ENCODE results near the gene AP1AR.
"Not testable (repeated sequence)": the region's sequence is repeated elsewhere in the genome, so short reads cannot be mapped to it uniquely, and the experiment has no call there.

Gene AP1AR, protein sequence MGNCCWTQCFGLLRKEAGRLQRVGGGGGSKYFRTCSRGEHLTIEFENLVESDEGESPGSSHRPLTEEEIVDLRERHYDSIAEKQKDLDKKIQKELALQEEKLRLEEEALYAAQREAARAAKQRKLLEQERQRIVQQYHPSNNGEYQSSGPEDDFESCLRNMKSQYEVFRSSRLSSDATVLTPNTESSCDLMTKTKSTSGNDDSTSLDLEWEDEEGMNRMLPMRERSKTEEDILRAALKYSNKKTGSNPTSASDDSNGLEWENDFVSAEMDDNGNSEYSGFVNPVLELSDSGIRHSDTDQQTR

DNA sequence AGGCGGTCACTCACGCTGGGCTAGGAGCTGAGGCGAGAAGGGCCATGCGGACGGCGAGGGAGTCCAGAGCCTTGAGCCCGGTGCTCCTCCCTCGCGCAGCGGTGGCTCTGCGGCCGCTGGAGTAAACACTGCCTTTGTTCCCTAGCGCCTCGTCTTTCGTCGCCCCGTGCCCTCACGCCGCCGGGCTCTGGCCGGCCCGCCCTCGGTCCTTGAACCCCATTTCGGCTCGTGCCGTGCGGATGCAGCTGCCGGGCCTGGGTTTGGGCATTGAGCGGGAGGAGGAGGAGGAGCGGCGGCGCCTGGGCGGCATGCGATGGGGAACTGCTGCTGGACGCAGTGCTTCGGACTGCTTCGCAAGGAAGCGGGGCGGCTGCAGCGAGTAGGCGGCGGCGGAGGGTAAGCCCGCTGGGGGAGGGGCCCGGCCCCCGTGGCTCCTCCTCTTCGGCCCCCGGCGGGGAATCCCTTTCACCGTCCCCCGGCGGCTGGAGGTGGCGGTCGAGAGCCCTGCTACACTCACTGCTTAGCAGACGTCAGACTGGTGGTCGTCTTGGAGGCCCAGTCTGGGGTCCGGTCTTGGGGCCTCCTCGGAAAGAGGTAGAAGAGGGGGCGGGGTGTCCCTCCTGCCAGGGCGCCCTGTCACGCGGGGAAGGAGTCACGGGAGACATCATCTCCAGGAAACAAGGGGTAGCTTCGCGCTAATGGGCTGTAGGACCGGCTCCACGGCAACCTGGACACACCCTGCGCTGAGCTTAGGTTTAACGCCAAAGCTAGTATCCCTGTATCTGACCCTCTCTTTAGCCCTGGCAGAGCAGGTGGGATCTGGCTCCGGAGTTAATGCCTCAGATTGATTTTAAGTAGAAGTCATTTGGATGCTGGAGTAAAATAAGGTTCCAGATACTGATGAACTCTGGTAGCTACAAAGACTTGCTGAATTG lies at the start of gene AP1AR:
AP1AR (plus strand) TSS at position 9 of the 935 bp plus-strand sequence; CDS start at position 314, 305 bp downstream.
- peak; percentile 45 to 61 for DNase-seq

DNA sequence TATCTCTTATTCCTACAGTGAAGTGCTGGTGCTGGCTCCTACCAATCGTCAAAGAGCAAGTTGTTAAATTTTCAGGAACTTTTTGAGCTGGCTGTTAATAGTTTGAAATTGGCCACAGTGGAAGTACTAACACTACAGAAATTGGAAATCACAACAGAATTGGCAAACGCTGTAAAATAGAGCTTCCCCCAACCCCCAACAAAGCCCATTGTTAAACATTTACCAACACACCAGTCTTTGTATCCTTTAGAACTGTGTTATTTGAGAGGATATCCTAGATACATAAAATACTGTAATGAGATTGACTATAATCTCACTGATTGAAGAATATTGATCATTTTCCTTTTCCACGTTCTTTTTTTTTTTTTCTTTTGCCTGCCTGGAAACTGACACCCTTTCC lies 49.0 kb upstream of the AP1AR start:
- DNase-seq, result no peak

DNA sequence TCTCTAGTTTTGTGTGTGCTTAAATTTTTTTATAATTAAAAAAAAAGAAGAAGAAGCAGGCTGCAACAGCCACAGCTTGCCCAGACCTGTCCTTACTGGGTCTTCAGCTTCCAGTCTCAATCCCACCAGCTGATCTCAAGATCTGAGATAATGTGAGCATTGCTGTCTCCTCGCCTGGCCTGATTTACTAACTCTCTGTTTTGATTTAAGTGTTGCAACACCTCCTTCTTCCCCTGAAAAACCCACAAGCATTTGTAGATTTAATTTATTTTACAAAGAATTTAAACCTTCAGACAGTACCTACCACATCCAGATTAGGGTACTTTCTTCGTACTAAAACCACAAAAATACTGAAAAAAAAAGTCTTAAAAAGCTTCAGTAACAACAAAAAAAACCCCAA lies 48.3 kb upstream of the AP1AR start:
- DNase-seq, result no peak

DNA sequence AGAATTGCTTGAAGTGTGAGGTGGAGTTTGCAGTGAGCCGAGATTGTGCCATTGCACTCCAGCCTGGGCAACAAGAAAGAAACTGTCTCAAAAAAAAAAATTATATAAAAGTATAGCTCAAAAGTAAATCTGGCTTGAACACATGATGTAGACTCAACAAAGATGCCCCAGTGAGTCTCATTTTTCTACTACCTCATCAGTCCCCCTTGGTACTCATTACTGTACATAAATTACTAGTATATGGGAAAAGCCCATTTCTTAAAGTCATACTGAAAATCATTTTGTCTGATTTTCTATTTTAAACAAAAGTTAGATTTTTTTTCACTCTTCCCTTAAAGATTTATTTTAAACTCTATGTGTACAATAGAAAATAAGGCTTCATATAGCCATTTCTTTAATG lies 47.1 kb upstream of the AP1AR start:
- DNase-seq, result no peak

DNA sequence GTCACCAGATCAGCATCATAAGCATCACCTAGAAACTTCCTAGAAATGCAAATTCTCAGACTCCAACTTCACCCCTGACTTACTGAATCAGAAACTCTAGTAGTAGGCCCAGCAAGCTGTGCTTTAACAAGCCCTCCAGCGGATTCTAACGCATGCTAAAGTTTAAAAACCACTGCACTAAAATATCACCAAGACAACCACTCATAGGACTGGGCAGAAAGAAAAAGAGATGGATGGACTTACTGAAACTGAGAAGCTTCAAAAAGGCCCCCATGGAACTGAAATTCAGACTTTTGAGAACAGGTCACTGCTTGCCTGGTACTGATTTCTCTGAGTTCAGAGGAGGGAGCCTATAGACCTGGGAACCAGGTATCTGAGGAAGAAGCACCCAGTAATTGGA lies 46.3 kb upstream of the AP1AR start:
- DNase-seq, result no peak

DNA sequence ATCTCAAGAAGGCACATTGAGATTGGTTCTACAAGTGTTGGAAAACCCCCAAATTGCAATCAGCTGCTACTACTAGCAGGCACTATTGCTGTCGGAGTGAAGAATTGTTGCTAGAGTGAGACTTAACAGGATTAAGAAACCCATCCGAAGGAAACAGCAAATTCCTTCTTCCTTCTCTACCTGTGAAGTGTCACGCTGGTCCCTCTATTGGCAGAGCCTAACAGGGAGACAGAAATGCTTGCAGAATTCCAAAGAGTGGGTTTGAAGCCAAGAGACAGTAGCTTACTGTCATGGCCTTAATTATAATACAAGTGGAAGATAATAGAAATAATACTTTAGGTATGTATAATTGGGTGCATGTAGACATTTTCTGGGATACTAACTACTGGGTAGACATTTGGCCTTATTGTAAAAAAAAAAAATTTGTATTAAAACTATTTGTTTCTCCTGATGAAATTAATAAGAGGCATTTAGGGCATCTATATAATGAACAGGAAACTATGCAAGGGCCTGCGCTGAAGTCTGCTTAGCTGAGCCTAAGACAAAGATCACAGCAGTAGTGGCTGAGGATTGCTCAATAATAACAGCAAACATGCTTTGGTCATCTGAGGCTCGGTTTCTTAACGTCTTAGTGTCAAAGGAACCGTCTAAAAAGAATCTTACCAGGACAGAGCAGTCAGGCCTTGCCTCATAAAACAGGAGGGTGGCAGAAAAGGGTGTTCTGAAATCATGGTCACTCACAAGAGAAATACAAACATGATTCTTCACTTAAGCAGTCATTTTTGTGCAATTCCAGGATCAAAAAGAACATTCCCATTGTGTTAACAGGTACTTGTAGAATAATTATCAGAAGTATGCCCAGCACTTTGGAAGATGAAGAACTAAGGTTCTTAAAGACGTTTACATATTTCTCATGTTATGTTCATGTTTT lies 45.6 kb upstream of the AP1AR start:
- no peak for DNase-seq

DNA sequence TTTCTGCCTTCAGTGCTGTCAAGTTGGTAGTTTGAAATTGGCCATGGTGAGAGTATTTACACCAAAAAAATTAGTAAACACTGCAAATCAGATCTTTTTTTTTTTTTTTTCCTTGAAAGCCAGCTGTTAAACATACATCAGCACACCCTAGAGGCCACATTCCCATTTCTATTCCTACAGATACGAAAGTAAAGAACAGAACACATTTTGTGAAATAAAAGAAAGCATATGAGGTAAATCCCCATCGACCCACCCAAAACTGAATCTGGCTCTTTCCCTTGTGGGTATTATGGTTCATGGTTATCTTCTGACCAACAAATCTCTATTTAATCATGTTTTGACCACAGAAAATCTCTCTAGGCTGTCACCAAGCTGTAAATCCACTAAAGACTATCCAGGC lies 41.8 kb upstream of the AP1AR start:
- DNase-seq, result no peak

DNA sequence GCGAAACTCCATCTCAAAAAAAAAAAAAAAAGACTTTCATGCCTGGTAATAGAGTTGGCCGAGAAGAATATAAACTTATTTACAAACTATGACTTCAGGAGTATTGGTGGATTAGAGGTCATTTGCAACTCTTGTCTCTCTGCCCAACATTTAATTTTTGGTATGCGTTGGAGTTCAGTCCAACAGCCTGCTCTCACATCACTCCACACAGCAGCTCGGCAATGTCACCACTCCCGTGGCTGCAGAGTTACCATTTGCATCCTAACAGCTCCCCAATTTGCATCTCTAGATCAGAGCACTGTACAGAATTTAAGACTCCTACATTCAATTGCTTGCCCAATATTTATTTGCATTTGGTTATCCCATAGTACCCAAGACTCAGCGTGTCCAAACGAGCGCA lies 40.9 kb upstream of the AP1AR start:
- DNase-seq, result no peak

DNA sequence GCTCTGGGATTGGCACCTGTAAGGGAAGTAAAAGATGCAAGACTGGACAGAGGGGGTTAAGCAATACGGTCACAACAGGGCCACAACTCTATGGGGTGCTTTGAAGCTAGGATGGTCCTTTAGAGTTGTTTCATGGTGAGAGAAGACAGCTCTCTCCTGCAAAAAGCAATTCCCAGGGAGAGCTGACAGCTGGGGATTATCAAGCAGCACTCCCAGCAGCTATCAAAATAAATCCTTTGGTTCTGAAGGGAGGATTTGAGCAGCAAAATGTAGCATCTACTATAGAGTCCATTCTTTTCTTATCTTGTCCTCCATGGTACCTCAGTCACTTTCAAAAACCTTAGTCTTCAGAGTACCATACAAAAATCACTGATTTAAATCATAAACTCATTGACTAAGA lies 35.1 kb upstream of the AP1AR start:
- no peak for DNase-seq

DNA sequence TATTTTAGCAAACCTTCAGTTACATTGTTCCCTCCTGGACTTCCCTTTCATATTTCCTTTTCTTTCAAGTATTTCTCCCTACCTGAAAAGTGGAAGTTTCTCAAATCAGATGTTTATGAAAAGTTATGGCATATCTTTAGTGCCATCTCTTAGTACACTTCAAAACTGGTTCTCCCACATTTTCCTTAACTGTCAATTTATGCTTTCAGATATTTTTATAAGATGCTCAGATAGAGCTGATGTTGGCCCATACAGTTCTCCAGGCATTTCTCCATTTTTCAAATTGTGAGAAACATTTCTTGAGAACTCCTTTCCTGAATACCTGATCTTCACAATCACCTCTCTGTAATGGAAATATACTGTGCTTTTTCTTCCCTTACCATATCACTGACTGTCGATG lies 32.5 kb upstream of the AP1AR start:
- DNase-seq, result no peak

DNA sequence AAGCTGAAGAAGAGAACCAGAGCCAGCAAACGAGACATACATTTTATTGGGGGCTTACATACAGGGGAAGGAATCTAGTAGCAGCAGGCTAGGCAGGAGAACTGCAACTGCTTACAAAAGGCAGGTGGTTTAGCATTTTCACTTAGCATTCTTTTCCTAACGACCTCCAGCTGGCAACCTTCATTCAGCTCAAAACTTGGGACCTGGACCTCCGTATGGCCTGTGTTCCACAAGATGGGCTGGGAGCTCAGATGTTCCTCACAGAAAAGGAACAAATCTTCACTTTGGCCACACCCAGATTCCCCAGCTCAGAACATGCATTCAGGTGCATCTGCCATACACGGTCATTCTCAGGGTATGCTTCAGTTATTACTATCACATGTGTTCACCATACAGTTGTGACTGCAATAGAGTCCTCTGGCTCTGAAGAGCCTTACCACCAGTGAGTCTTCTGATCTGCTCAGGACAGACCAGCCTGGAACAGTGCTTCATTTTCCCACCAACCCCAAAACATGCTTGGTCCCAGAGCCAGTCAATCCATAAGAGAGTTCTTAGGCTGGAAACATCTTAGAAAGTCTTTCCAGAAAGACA lies 29.6 kb upstream of the AP1AR start:
- DNase-seq, result no peak

DNA sequence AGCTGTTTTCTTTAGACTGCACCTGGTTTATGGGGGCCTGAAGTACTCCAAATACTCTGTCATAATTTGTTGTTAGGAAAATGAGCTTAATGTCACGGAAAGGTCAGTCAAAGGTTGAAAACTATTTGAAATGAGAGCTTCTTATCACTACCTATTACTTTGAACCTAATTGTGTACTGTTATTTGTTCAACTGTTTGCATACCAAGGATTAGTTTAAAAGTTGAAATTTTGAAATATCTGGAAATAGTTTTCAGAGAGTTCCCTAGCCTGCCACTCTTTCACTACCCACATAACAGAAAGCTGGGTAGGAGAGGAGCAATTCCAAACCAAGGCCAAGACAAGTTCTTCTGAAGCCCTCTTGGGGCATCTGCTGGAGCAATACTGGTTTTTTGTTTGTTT lies 28.0 kb upstream of the AP1AR start:
- DNase-seq, result no peak

DNA sequence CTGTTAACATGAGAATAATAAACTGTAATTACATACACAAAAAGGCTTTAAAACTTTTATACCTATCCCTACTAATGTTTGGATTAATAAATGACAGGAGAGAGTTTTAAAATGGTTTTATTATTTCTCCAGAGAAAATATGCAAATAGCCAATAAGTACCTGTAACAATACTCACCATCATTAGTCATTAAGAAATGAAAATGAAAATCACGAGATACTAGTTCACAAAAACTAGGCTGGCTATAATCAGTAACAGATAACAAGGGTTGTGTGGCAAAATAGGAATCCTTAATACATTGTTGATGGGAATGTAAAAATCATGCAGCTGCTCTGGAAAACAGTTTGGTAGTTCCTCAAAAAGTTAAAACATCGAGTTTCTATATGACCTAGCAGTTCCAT lies 25.2 kb upstream of the AP1AR start:
- DNase-seq, result no peak

DNA sequence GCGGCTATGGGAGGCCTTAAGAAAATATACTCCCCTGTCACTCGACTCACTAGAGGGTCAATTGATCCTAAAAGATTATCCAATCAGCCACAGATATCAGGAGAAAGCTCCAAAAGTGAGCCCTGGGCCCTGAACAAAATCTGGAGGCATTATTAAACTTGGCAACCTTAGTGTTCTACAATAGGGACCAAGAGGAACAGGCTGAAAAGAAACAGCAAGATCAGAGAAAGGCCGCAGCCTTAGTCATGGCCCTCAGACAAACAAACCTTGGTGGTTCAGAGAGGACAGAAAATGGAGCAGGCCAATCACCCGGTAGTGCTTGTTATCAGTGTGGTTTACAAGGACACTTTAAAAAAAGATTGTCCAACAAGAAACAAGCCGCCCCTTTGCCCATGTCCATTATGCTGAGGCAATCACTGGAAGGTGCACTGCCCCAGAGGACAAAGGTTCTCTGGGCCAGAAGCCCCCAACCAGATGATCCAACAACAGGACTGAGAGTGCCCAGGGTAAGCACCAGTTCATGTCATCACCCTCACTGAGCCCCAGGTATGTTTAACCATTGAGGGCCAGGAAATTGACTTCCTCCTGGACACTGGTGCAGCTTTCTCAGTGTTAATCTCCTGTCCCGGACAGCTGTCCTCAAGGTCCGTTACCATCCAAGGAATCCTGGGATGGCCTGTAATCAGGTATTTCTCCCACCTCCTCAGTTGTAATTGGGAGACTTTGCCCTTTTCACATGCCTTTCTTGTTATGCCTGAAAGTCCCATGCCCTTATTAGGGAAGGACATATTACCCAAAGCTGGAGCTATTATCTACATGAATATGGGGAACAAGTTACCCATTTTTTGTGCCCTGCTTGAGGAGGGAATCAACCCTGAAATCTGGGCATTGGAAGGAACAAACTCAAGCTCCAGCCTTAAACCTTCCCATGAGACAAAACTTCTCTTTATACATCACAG lies 23.2 kb upstream of the AP1AR start:
- DNase-seq, result not testable (repeated sequence)

DNA sequence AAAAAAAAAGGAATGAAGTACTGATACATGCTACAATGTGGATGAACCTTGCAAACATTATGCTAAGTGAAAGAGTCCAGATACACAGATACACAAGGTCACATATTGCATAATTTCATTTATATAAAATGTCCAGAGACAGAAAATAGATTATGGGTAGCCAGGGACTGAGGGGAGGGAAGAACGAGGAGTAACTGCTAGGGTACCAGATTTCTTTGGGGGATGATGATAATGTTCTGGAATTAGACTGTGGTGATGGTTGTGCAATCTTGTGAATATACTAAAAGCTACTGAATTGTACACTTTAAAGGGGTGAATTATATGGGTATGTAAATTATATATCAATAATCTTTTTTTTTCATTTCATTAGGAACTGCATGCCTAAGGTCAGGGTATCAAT lies 20.8 kb upstream of the AP1AR start:
- DNase-seq, result no peak

DNA sequence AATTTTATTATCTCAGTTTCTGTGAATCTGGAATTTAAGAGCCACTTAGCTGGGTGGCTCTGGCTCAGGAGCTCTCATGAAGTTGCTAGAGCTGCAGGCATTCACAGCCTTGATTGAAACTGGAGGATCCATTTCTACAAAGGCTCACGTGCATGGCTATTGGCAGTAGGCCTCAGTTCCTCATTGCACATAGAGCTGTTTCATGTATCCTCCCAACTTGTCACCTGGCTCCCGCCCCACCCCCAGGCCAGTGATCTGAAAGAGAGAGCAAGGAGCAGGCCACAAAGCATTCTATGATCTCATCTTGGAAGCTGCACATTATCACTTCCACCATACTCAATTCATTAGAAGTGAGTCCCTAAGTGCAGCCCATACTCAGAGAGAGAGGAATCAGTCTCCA lies 18.5 kb upstream of the AP1AR start:
- no peak for DNase-seq

DNA sequence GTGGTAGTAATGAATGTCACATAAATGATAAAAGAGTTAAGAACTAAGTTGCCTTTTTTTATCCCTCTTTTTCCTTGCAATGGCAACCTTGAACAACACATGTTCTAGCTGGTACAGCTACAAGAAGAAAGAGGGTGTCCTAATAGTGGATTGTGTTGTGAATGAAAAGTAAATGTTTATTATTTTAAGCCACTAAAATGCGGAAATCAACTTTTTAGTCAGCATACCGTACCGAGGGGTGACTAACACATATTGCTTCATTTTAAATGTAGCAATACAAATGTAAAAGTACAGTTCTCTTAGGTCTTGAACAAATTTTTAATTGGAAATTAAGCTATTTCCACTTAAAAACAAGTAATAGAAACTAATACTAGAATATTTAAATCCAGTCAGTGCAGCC lies 17.7 kb upstream of the AP1AR start:
- no peak for DNase-seq

DNA sequence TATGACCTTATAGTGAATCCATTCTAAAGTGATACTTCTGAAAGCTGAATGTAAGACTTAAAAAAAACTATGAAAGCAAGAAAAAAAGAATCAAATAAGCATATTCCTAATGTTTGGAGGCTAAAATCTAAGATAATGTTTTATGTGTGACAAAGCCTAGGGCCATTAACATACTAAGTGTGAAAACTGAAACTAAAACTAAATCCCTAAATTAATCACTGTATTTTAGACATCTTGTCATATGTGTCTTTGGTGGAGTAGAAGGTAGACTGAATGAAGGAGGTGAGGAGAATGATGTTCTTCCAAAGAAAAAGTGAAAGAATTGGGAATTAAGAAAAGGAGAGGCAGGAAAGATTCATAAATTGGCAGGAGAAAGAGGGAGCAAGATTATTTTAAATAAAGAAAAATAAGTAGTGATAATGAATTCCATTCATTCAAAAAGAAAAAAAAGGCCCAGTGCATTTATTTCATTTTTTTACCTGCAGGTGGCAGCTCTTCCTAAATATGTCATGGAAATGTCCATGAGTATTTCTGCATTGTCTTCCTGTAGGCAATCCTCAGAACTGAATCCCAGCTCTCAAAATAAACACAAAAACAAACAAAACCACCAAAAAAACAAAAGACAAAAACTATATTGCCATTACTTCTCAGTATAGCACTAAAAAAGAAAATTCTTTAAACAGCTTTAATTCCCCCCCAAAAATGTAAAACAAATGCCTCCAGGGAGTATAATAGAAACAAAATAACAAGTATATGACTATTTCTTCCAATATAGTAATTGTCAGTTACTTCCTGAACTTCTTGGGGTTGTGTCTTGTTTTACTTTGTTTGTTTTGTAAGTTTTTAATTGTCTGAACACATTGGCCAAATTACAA lies 17.0 kb upstream of the AP1AR start:
- DNase-seq, result no peak

DNA sequence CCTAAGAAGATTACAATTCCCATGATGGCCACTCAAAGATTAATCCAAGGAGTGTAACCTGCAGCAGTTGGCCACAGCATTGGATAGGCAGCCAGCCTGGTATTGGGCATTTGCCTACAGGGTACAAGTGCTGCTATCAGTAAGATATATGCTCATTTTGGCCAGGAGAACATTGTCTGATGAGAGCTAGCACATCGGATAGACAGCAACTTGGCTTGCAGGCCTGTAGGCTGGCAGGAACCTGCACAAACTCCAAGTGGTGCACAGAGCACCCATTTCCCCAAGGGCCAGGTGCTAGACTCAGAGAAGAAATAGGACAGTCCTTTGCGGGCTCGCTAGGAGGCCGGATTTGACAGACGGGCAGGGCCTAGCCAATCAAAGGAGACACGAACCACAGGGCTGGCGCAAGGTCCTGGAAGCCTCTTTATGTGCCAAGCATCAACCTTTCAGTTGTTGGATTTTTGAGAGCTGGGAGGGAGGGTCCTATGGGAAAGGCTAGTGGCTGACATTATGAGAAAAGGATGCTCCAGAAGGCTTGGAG lies 11.7 kb upstream of the AP1AR start:
- DNase-seq, result no peak

Measured in NCI-H187 (cell line).